Nephron (organoid): Measurements from ENCODE around the gene GNAZ.

Experiments used
- H3K27ac Mint-ChIP-seq, 3 experiments: 2 replicates each; pipeline ENCODE4 v1.8.0; 2020; ENCODE audit warnings: mixed read lengths in 3 of 3, mild to moderate bottlenecking in 2 of 3, moderate library complexity in 1 of 3
- H3K27me3 Mint-ChIP-seq: 2 replicates; pipeline ENCODE4 v1.8.0; 2021; ENCODE audit warnings: low read depth, mild to moderate bottlenecking, moderate library complexity, mixed read lengths
- H3K36me3 Mint-ChIP-seq: 2 replicates; pipeline ENCODE4 v1.8.0; 2020; ENCODE audit warnings: low read depth, mixed read lengths
- H3K4me1 Mint-ChIP-seq: 2 replicates; pipeline ENCODE4 v1.8.0; 2020; ENCODE audit warnings: mixed read lengths
- H3K4me3 Mint-ChIP-seq, 3 experiments: 2 replicates each; pipeline ENCODE4 v1.8.0; 2020; ENCODE audit warnings: mild to moderate bottlenecking in 3 of 3, mixed read lengths in 3 of 3, moderate library complexity in 2 of 3
- H3K9me3 Mint-ChIP-seq: 2 replicates; pipeline ENCODE4 v1.8.0; 2020; ENCODE audit warnings: mixed read lengths
- TF ChIP-seq, protein P1 (sequence below), 3 experiments: fragments of 200-600 bp; sonication (generic); IDR thresholded peaks; one replicate each; pipeline ENCODE4 v1.5.0; 2021; ENCODE audit warnings: antibody characterized with exemption in 3 of 3; ENCODE audit not compliant: unreplicated experiment in 3 of 3

The GNAZ gene

DNA sequence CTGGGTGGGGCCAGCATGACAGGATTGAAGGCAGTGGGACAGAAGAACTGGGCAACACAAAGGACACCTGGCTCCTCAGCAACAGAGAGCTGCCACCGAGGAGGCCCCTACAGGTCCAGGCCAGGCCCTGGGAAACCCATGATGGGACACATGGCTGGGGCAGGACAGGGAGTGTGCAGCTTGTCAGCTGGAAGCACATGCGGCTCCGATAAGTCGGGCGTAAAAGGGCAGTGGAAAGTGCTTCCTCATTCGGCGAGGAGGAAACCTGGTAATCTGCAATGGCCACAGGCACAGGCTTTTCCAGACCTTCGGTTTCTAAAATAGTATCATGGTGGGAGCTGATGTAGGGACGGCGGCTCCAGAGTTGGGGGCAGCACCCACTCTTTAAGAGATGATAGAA, 16.5 kb downstream of the GNAZ start:
- Mint-ChIP-seq H3K27me3 (peaks cover 4% of the 10 kb centered on the region), H3K4me3 (no peak overlapping the region), H3K36me3 (no peaks in the 10 kb centered on the region), H3K9me3 (no peaks in the 10 kb centered on the region), H3K4me1 (no peaks in the 10 kb centered on the region), H3K27ac (no peak overlapping the region)
- TF ChIP-seq, protein P1, sequence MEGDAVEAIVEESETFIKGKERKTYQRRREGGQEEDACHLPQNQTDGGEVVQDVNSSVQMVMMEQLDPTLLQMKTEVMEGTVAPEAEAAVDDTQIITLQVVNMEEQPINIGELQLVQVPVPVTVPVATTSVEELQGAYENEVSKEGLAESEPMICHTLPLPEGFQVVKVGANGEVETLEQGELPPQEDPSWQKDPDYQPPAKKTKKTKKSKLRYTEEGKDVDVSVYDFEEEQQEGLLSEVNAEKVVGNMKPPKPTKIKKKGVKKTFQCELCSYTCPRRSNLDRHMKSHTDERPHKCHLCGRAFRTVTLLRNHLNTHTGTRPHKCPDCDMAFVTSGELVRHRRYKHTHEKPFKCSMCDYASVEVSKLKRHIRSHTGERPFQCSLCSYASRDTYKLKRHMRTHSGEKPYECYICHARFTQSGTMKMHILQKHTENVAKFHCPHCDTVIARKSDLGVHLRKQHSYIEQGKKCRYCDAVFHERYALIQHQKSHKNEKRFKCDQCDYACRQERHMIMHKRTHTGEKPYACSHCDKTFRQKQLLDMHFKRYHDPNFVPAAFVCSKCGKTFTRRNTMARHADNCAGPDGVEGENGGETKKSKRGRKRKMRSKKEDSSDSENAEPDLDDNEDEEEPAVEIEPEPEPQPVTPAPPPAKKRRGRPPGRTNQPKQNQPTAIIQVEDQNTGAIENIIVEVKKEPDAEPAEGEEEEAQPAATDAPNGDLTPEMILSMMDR (IDR thresholded peaks at IDR 0.05; ENCODE audit: unreplicated experiment in 3 of 3) = no peak

DNA sequence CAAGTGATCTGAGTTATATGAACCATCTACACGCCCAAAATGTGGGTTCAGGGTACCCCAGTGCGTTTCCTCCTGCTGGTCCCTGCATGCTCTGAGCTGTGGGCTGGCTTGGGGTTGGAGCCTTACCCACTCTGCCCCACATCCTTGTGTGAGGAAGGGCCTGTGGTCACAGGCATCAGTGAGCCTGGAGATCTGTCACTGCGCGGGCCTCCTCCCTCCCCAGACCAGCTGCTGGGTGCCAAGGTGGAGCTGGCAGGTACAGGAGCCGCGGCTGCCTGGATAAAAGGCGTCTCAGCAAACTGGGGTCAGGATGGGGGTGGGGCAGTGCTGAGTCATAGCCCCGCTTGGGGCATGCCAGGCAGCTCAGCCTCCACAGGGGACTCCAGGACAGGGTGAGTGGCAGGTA, 17.9 kb downstream of the GNAZ start:
- Mint-ChIP-seq H3K9me3 (no peaks in the 10 kb centered on the region), H3K27ac (no peak overlapping the region), H3K4me1 (no peaks in the 10 kb centered on the region), H3K27me3 (peaks cover 4% of the 10 kb centered on the region), H3K4me3 (no peak overlapping the region), H3K36me3 (no peaks in the 10 kb centered on the region)
- TF ChIP-seq, protein P1 (IDR thresholded peaks at IDR 0.05; ENCODE audit: unreplicated experiment in 3 of 3) = no peak

DNA sequence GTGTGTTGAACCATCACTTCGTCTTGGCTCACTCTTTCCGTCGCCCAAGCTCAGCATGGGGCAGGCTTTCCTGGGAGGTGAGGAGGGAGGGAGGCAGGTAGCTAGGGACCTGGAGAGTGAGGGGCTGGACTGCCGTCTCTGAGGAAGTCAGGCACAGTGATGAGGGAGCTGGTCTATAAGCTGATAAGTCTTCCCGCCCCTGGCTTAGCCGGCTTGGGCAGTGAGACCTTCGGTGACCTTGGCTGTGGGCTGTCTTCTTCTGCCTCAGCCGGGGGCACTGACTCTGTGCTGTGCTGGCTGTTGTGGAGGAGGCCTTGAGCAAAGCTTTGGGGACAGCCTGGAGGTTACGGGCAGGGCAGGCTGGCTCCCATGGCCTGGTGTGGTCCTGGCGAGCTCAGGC, 18.7 kb downstream of the GNAZ start:
- Mint-ChIP-seq H3K4me1 (no peaks in the 10 kb centered on the region), H3K9me3 (no peaks in the 10 kb centered on the region), H3K36me3 (no peaks in the 10 kb centered on the region), H3K27me3 (peaks cover 4% of the 10 kb centered on the region), H3K4me3 (no peak overlapping the region), H3K27ac (no peak overlapping the region)
- TF ChIP-seq, protein P1 (IDR thresholded peaks at IDR 0.05; ENCODE audit: unreplicated experiment in 3 of 3) = no peak

DNA sequence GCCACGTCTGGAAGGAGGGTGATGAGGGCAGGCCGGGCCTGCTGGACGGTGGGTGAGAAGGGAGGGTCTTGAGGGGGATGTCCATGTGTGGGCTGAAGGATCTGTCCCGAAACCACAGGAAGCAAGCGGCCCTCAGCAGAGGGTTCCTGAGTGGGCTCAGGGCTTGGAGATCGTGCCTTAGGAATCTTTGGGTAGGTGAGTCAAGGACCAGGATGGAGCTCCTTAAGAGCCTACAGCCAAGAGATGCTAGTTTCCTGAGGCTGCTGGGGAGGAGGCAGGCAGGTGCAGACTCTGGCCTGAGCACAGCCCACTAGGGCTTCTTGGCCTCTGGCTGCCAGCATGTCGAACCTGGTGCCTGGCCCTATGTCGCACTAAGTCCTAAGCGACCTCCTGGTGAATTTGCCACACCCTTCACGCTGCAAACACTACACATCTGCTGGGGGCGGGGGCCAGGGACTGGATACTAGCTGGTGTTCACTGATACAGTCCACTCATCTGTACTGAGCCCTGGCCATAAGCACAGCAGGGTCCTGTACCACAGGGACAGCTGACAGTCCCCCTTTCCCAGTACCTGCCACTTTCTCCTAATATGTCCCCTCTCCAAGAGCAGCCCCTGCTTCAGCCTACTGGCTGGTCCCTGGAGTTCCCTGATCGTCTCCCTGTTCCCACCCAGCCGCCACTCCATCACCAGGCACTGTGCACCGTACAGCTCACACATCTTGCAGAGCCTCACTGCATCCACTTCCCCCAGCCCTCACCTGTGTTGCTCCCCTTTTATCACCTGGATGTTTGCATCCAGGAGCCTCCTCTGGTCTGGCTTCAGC, 19.5 kb downstream of the GNAZ start:
- no peaks in the 10 kb centered on the region for H3K36me3 Mint-ChIP-seq
- H3K27ac Mint-ChIP-seq = no peak overlapping the region
- H3K27me3 Mint-ChIP-seq = peaks cover 4% of the 10 kb centered on the region
- H3K4me3 Mint-ChIP-seq = no peak overlapping the region
- no peaks in the 10 kb centered on the region for H3K9me3 Mint-ChIP-seq
- TF ChIP-seq, protein P1 (IDR thresholded peaks at IDR 0.05; ENCODE audit: unreplicated experiment in 3 of 3) = no peak
- H3K4me1 Mint-ChIP-seq = no peaks in the 10 kb centered on the region

DNA sequence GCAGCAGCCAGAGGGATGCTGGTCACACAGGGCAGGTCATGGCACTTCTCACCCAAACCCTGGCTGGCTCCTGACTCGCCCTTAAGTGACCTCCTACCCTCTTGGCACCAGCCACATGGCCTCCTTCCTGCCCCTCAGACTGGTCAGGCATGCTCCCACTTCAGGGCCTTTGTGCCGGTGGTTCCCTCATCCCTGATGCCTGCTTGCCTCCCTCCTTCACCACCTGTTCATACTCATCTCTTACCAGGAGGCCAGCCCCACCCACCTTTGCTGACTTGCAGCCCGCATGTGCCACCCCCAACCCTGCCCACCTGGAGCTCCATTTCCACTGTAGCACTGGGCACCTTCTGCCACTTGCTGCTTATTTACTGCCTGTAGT, 20.1 kb downstream of the GNAZ start:
- Mint-ChIP-seq H3K9me3 (no peaks in the 10 kb centered on the region), H3K27ac (no peak overlapping the region), H3K4me3 (no peak overlapping the region), H3K4me1 (no peaks in the 10 kb centered on the region), H3K27me3 (peaks cover 4% of the 10 kb centered on the region), H3K36me3 (no peaks in the 10 kb centered on the region)
- TF ChIP-seq, protein P1 (IDR thresholded peaks at IDR 0.05; ENCODE audit: unreplicated experiment in 3 of 3) = no peak

DNA sequence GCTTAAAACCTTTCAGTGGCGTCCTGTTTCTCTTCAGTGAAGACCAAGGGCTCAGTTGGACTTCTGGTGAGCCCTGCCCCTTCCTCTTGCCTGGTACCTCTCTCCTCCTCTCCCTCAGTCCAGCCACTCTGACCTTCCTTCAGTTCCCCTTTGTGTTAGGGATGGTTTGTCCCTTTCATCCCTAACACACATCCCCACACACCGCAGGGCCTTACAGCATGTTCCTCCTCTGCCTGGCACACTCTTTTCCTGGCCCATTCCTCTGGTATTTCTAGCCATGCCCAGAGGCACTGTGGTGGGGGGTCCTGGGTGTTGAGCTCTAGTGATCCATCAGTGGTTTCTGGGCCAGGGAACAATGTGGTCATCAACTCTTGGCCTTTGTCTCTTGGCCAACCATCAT, 21.4 kb downstream of the GNAZ start:
- Mint-ChIP-seq H3K4me1 (peaks cover 6% of the 10 kb centered on the region), H3K27ac (no peak overlapping the region), H3K36me3 (no peaks in the 10 kb centered on the region), H3K4me3 (no peak overlapping the region), H3K27me3 (peaks cover 6% of the 10 kb centered on the region), H3K9me3 (no peaks in the 10 kb centered on the region)
- TF ChIP-seq, protein P1 (IDR thresholded peaks at IDR 0.05; ENCODE audit: unreplicated experiment in 3 of 3) = no peak
